GM13977 (cell line): Measurements from ENCODE around the gene FILIP1L.

ENCODE experiments used
- DNase-seq: peaks from one replicate; pipeline ENCODE4 v3.0.0; 2012; ENCODE audit warnings: low spot score
- CTCF ChIP-seq: IDR thresholded peaks from 2 replicates; pipeline ENCODE4 v1.5.1; 2012; ENCODE audit warnings: mild to moderate bottlenecking, control low read depth; ENCODE audit not compliant: insufficient read depth; ENCODE audit errors: extremely low read depth, missing control alignments
- in situ Hi-C: fragments of 300-500 bp; cut with MboI; formaldehyde crosslinking; loops from one replicate; pipeline ENCODE4 v1.12.0; 2022; ENCODE audit warnings: low sequenced_read_pairs, low pct_unique_long_range_greater_than_20kb, mixed read lengths, inconsistent platforms; ENCODE audit not compliant: unreplicated experiment

FILIP1L gene

GRCh38 chr3:99955773-99956562, 158.3 kb downstream of the FILIP1L start:
- in situ Hi-C loops: no loop called here
- DNase-seq: no peak
- no peak for TF ChIP-seq CTCF

GRCh38 chr3:99954914-99955644, 159.2 kb downstream of the FILIP1L start:
- no peak for TF ChIP-seq CTCF
- no peak for DNase-seq
- in situ Hi-C loops: no loop called here

GRCh38 chr3:99953596-99953995, 160.7 kb downstream of the FILIP1L start:
- no peak for TF ChIP-seq CTCF
- DNase-seq: no peak
- in situ Hi-C loops: no loop called here

GRCh38 chr3:99952306-99952705, 162.0 kb downstream of the FILIP1L start:
- no peak for TF ChIP-seq CTCF
- DNase-seq: no peak
- in situ Hi-C loops: no loop called here

GRCh38 chr3:99951701-99952100, 162.6 kb downstream of the FILIP1L start:
- in situ Hi-C loops: no loop called here
- TF ChIP-seq CTCF: no peak
- DNase-seq: no peak

GRCh38 chr3:99950921-99951320, 163.4 kb downstream of the FILIP1L start:
- in situ Hi-C loops: no loop called here
- no peak for TF ChIP-seq CTCF
- no peak for DNase-seq
